SK-N-SH (cell line): ENCODE measurements around the gene SASH1. TPM values are rescaled to one million over a fixed set of nuclear protein-coding genes. Genes with fewer than 3 reads are reported as not detected.

ENCODE experiments used
- CTCF ChIA-PET: fragments of 300-600, 350-600 bp; formaldehyde crosslinking; extraction: SDS; loops from one replicate; lab custom pipeline; 2021; lab: Yijun Ruan, JAX
- POLR2A ChIA-PET: fragments of 350-600 bp; sonication (Branson Sonifier 250); formaldehyde crosslinking; extraction: SDS; loops from one replicate; lab custom pipeline; 2020; ENCODE audit warnings: antibody characterized with exemption, inconsistent platforms; lab: Yijun Ruan, JAX
- DNase-seq: peaks from one replicate; pipeline ENCODE4 v3.0.0; 2012
- H2AFZ ChIP-seq: fragments of 200-600 bp; sonication (generic); 2 replicates; pipeline ENCODE4 v1.8.1; 2016; ENCODE audit warnings: antibody characterized with exemption, mild to moderate bottlenecking, low read depth
- H3F3A ChIP-seq: fragments of 200-600 bp; sonication (generic); replicated peaks from 2 replicates; pipeline ENCODE3; 2016; ENCODE audit warnings: antibody characterized with exemption, mild to moderate bottlenecking; ENCODE audit not compliant: insufficient read depth
- H3K27ac ChIP-seq, 2 experiments: fragments of 200-500 bp in 1 of 2; fragments of 200-600 bp in 1 of 2; sonication (Bioruptor generic) in 1 of 2; sonication (generic), shearing (Covaris generic) in 1 of 2; 2 replicates each; pipeline versions ENCODE4 v1.5.1 to v1.6.1; 2014 to 2016; ENCODE audit warnings: low read depth in 2 of 2, inconsistent platforms in 1 of 2, low read length in 1 of 2, mild to moderate bottlenecking in 1 of 2, mixed read lengths in 1 of 2
- H3K27me3 ChIP-seq: fragments of 200-600 bp; sonication (generic), shearing (Covaris generic); 2 replicates; pipeline ENCODE4 v1.6.1; 2016; ENCODE audit warnings: mixed run types; ENCODE audit not compliant: insufficient read depth
- H3K36me3 ChIP-seq, 2 experiments: fragments of 200-500 bp in 1 of 2; fragments of 200-600 bp in 1 of 2; sonication (Bioruptor generic) in 1 of 2; sonication (generic) in 1 of 2; replicated peaks in 1 of 2; 2 replicates each; pipeline versions ENCODE3 to v1.5.1; 2014 to 2016; ENCODE audit warnings: low read length in 1 of 2, mild to moderate bottlenecking in 1 of 2; ENCODE audit not compliant: insufficient read depth in 2 of 2, control insufficient read depth in 1 of 2
- H3K4me1 ChIP-seq, 2 experiments: fragments of 200-500 bp in 1 of 2; fragments of 200-600 bp in 1 of 2; sonication (Bioruptor generic) in 1 of 2; sonication (generic), shearing (Covaris generic) in 1 of 2; 2 replicates each; pipeline versions ENCODE4 v1.5.1 to v1.6.1; 2014 to 2016; ENCODE audit warnings: low read depth in 1 of 2, low read length in 1 of 2, mixed run types in 1 of 2; ENCODE audit not compliant: insufficient read depth in 2 of 2, control insufficient read depth in 1 of 2
- H3K4me2 ChIP-seq: fragments of 200-600 bp; sonication (generic), shearing (Covaris generic); 2 replicates; pipeline ENCODE4 v1.6.1; 2017; ENCODE audit warnings: mixed run types
- H3K4me3 ChIP-seq, 2 experiments: fragments of 200-500 bp in 1 of 2; fragments of 200-600 bp in 1 of 2; sonication (Bioruptor generic) in 1 of 2; sonication (generic), shearing (Covaris generic) in 1 of 2; 2 replicates each; pipeline versions ENCODE4 v1.5.1 to v1.8.1; 2014 to 2016; ENCODE audit warnings: low read depth in 2 of 2, inconsistent platforms in 1 of 2, low read length in 1 of 2, mild to moderate bottlenecking in 1 of 2, mixed read lengths in 1 of 2, moderate library complexity in 1 of 2
- H3K79me2 ChIP-seq: fragments of 200-600 bp; sonication (generic); 2 replicates; pipeline ENCODE4 v1.8.1; 2017; ENCODE audit warnings: mild to moderate bottlenecking; ENCODE audit not compliant: insufficient read depth
- H3K9ac ChIP-seq: fragments of 200-600 bp; sonication (generic); 2 replicates; pipeline ENCODE4 v1.6.1; 2017; ENCODE audit warnings: mixed run types
- H3K9me2 ChIP-seq: fragments of 200-600 bp; sonication (generic); 2 replicates; pipeline ENCODE4 v1.6.1; 2017; ENCODE audit warnings: mixed run types
- H3K9me3 ChIP-seq: fragments of 200-600 bp; sonication (generic); 2 replicates; pipeline ENCODE4 v1.6.1; 2017; ENCODE audit warnings: mixed run types, mild to moderate bottlenecking, moderate library complexity
- H4K20me1 ChIP-seq: fragments of 200-600 bp; sonication (generic); 2 replicates; pipeline ENCODE4 v1.6.1; 2017; ENCODE audit warnings: mild to moderate bottlenecking, mixed run types; ENCODE audit not compliant: insufficient read depth
- EZH2phosphoT487 ChIP-seq: fragments of 200-600 bp; sonication (generic); IDR thresholded peaks from 2 replicates; pipeline ENCODE4 v1.6.1; 2017; ENCODE audit warnings: low read depth, mixed run types, mild to moderate bottlenecking, antibody characterized with exemption, moderate library complexity, borderline replicate concordance
- FOSL2 ChIP-seq: IDR thresholded peaks from 2 replicates; pipeline ENCODE4 v1.4.0; 2012; ENCODE audit warnings: low read depth, mild to moderate bottlenecking, moderate library complexity, borderline replicate concordance
- FOXM1 ChIP-seq: IDR thresholded peaks from 2 replicates; pipeline ENCODE4 v1.4.0; 2012; ENCODE audit warnings: low read depth, mild to moderate bottlenecking
- NRF1 ChIP-seq: IDR thresholded peaks from 2 replicates; pipeline ENCODE4 v1.6.1; 2012; ENCODE audit warnings: low read depth, mild to moderate bottlenecking, low read length
- RCOR1 ChIP-seq: fragments of 150-350 bp; IDR thresholded peaks from 2 replicates; pipeline ENCODE4 v1.6.1; 2017; ENCODE audit warnings: antibody characterized with exemption, low read length
- RFX5 ChIP-seq: IDR thresholded peaks from 2 replicates; pipeline ENCODE4 v1.6.1; 2012; ENCODE audit warnings: mild to moderate bottlenecking, improper control_type of control experiment, low read length
- TEAD4 ChIP-seq: IDR thresholded peaks from 2 replicates; pipeline ENCODE4 v1.4.0; 2012; ENCODE audit warnings: mild to moderate bottlenecking, borderline replicate concordance; ENCODE audit not compliant: insufficient read depth
- WGBS: methylation state at CpG from one replicate; pipeline ENCODE4 v1.1.6; 2017; ENCODE audit warnings: low lambda C conversion rate; 5-methylcytosine and 5-hydroxymethylcytosine counted together
- polyA plus RNA-seq, 3 experiments: library from polyadenylated mRNA; depleted of rRNA; stranded (reverse); fragments of >200 nt; gene quantifications; 2 replicates each; pipeline ENCODE4 v1.2.3, GENCODE V29; 2012
- TF ChIP-seq, protein P1 (sequence below): IDR thresholded peaks from 2 replicates; pipeline ENCODE4; 2012
- TF ChIP-seq, protein P2 (sequence below): fragments of 150-350 bp; IDR thresholded peaks from 2 replicates; pipeline ENCODE4 v1.6.1; 2017; ENCODE audit warnings: antibody characterized with exemption, low read length, low read depth, borderline replicate concordance
- TF ChIP-seq, protein P3 (sequence below): fragments of 200-600 bp; sonication (generic); IDR thresholded peaks from 2 replicates; pipeline ENCODE4 v1.6.1; 2017; ENCODE audit warnings: antibody characterized with exemption, mild to moderate bottlenecking, moderate library complexity
- TF ChIP-seq, protein P4 (sequence below): IDR thresholded peaks from 2 replicates; pipeline ENCODE4 v1.6.1; 2012; ENCODE audit warnings: mild to moderate bottlenecking, low read depth, low read length, moderate library complexity
- TF ChIP-seq, protein P5 (sequence below): IDR thresholded peaks from 2 replicates; pipeline ENCODE4 v1.4.0; 2012; ENCODE audit warnings: low read depth, borderline replicate concordance
- TF ChIP-seq, protein P6 (sequence below): IDR thresholded peaks from 2 replicates; pipeline ENCODE4 v1.4.0; 2012; ENCODE audit warnings: low read depth, borderline replicate concordance

The SASH1 gene
- polyA plus RNA-seq, 1 of the 3 experiments (the other 2 are of a cell fraction), result 19.8 TPM

DNA sequence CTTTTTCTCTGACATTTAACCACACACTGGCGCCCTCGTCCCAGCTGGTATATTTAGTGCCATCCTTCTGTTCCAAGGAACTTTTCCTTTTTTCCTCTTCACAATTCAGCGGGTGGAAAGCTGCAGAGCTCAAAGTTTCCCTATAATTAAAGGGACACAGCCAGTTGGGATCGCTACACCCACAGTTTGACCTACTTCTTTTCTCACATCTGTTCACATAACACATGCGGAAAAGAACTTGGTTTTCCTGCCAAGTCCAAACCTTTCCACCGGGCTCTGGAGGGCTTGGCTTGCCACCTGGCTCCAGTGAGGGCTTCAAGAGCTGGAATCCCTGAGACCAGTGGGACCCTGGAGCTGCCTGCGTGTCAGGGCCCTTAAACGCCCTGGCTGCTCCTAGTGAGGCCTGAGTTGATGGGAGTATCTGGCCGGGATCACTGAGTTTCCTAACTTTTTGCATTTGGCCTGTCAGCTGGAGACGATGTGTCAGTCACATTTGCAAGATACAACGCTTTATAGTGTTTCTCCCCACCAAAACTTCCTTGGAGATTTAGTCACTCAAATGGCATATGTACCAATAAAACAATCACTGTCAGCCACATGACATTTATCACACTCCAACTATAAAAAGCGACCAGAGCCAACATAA lies 176.0 kb downstream of the SASH1 start:
- no peak overlapping the region for H3K4me3 ChIP-seq
- CTCF ChIA-PET, result no interaction called here
- H3K4me2 ChIP-seq, result no peak overlapping the region
- H3K9ac ChIP-seq, result no peak overlapping the region
- no peaks in the 10 kb centered on the region for H3K9me3 ChIP-seq
- peaks cover 13 to 38% of the 10 kb centered on the region in 2 experiments for H3K36me3 ChIP-seq
- H2AFZ ChIP-seq, result no peak overlapping the region
- H3K27ac ChIP-seq, result peak overlapping the region in 1 of 2 experiments; percentile 100; a peak in 1 of 4 replicates
- TF ChIP-seq, protein P1, sequence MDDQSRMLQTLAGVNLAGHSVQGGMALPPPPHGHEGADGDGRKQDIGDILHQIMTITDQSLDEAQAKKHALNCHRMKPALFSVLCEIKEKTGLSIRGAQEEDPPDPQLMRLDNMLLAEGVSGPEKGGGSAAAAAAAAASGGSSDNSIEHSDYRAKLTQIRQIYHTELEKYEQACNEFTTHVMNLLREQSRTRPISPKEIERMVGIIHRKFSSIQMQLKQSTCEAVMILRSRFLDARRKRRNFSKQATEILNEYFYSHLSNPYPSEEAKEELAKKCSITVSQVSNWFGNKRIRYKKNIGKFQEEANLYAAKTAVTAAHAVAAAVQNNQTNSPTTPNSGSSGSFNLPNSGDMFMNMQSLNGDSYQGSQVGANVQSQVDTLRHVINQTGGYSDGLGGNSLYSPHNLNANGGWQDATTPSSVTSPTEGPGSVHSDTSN, result no peak
- no peak for TF ChIP-seq TEAD4
- TF ChIP-seq, protein P2, sequence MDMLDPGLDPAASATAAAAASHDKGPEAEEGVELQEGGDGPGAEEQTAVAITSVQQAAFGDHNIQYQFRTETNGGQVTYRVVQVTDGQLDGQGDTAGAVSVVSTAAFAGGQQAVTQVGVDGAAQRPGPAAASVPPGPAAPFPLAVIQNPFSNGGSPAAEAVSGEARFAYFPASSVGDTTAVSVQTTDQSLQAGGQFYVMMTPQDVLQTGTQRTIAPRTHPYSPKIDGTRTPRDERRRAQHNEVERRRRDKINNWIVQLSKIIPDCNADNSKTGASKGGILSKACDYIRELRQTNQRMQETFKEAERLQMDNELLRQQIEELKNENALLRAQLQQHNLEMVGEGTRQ, result no peak
- TF ChIP-seq, protein P3, sequence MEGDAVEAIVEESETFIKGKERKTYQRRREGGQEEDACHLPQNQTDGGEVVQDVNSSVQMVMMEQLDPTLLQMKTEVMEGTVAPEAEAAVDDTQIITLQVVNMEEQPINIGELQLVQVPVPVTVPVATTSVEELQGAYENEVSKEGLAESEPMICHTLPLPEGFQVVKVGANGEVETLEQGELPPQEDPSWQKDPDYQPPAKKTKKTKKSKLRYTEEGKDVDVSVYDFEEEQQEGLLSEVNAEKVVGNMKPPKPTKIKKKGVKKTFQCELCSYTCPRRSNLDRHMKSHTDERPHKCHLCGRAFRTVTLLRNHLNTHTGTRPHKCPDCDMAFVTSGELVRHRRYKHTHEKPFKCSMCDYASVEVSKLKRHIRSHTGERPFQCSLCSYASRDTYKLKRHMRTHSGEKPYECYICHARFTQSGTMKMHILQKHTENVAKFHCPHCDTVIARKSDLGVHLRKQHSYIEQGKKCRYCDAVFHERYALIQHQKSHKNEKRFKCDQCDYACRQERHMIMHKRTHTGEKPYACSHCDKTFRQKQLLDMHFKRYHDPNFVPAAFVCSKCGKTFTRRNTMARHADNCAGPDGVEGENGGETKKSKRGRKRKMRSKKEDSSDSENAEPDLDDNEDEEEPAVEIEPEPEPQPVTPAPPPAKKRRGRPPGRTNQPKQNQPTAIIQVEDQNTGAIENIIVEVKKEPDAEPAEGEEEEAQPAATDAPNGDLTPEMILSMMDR, result no peak
- no peaks in the 10 kb centered on the region for H4K20me1 ChIP-seq
- H3F3A ChIP-seq, result peaks cover 42% of the 10 kb centered on the region
- WGBS, result 68% methylated on average over 11 of the region's 12 CpGs
- H3K4me1 ChIP-seq, result peaks cover 3 to 33% of the 10 kb centered on the region in 2 experiments
- no peak for DNase-seq
- no peaks in the 10 kb centered on the region for H3K9me2 ChIP-seq
- H3K79me2 ChIP-seq, result peaks cover 60% of the 10 kb centered on the region
- POLR2A ChIA-PET, result no interaction called here
- no peaks in the 10 kb centered on the region for H3K27me3 ChIP-seq

DNA sequence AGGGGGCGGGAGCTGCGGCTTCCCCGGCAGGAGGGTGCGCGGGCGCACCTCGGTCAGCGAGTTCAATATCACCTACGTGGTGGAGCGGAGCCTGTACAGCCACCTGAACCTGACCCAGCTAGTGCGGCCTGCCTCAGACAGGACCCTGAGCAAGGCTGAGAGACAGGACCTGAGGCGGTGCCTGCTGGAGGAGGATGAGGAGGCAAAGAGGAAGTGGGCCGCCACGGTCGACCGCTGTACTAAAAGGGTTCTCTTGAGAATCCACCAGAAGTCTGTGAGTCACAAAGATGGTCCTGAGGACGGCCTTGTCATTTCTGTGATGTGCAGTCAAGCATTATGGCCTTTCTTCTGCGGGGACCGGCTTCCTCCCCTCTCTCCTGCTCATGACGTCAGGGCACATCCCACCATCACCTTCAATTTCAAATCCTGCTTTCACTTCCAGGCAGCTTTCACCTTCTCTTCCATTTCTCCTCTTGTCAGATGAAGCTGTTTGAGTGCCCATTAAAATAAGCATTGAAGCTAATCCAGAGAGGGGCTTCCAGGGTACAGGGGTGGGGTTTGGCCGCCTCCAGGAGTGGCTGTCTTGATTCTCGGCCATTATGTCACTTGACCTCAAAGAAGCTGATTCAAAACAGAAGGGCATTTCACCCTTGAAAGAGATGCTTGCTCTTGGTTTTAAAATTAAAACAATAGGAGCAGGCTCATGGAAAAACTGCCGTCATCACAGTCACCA lies 177.6 kb downstream of the SASH1 start:
- H3K4me1 ChIP-seq, result peaks cover 0 to 36% of the 10 kb centered on the region in 2 experiments; a peak in 3 of 4 replicates
- H4K20me1 ChIP-seq, result no peaks in the 10 kb centered on the region
- peaks cover 45% of the 10 kb centered on the region for H3K79me2 ChIP-seq
- WGBS, result 75% methylated on average over 13 of the region's 23 CpGs
- peaks cover 13 to 30% of the 10 kb centered on the region in 2 experiments for H3K36me3 ChIP-seq
- no peaks in the 10 kb centered on the region for H3K9me3 ChIP-seq
- H2AFZ ChIP-seq, result no peak overlapping the region
- H3K27ac ChIP-seq, result peak overlapping the region in 1 of 2 experiments; percentile 100; a peak in 2 of 4 replicates
- H3F3A ChIP-seq, result peaks cover 57% of the 10 kb centered on the region
- H3K4me3 ChIP-seq, result no peak overlapping the region
- TF ChIP-seq, protein P4, sequence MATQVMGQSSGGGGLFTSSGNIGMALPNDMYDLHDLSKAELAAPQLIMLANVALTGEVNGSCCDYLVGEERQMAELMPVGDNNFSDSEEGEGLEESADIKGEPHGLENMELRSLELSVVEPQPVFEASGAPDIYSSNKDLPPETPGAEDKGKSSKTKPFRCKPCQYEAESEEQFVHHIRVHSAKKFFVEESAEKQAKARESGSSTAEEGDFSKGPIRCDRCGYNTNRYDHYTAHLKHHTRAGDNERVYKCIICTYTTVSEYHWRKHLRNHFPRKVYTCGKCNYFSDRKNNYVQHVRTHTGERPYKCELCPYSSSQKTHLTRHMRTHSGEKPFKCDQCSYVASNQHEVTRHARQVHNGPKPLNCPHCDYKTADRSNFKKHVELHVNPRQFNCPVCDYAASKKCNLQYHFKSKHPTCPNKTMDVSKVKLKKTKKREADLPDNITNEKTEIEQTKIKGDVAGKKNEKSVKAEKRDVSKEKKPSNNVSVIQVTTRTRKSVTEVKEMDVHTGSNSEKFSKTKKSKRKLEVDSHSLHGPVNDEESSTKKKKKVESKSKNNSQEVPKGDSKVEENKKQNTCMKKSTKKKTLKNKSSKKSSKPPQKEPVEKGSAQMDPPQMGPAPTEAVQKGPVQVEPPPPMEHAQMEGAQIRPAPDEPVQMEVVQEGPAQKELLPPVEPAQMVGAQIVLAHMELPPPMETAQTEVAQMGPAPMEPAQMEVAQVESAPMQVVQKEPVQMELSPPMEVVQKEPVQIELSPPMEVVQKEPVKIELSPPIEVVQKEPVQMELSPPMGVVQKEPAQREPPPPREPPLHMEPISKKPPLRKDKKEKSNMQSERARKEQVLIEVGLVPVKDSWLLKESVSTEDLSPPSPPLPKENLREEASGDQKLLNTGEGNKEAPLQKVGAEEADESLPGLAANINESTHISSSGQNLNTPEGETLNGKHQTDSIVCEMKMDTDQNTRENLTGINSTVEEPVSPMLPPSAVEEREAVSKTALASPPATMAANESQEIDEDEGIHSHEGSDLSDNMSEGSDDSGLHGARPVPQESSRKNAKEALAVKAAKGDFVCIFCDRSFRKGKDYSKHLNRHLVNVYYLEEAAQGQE, result no peak
- TF ChIP-seq RCOR1, result no peak
- TF ChIP-seq, protein P5, sequence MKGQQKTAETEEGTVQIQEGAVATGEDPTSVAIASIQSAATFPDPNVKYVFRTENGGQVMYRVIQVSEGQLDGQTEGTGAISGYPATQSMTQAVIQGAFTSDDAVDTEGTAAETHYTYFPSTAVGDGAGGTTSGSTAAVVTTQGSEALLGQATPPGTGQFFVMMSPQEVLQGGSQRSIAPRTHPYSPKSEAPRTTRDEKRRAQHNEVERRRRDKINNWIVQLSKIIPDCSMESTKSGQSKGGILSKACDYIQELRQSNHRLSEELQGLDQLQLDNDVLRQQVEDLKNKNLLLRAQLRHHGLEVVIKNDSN, result no peak
- TF ChIP-seq FOXM1, result no peak
- TF ChIP-seq RFX5, result no peak
- TF ChIP-seq NRF1, result no peak
- no peak for TF ChIP-seq EZH2phosphoT487
- TF ChIP-seq FOSL2, result no peak
- TF ChIP-seq, protein P6, sequence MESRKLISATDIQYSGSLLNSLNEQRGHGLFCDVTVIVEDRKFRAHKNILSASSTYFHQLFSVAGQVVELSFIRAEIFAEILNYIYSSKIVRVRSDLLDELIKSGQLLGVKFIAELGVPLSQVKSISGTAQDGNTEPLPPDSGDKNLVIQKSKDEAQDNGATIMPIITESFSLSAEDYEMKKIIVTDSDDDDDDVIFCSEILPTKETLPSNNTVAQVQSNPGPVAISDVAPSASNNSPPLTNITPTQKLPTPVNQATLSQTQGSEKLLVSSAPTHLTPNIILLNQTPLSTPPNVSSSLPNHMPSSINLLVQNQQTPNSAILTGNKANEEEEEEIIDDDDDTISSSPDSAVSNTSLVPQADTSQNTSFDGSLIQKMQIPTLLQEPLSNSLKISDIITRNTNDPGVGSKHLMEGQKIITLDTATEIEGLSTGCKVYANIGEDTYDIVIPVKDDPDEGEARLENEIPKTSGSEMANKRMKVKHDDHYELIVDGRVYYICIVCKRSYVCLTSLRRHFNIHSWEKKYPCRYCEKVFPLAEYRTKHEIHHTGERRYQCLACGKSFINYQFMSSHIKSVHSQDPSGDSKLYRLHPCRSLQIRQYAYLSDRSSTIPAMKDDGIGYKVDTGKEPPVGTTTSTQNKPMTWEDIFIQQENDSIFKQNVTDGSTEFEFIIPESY, result no peak
- TF ChIP-seq, all 33 proteins: peak for 0
- peak overlapping the region; percentile 55; the same call in 1 of the 2 replicates for H3K9ac ChIP-seq
- POLR2A ChIA-PET, result no interaction called here
- no peak overlapping the region; the same call in 1 of the 2 replicates for H3K4me2 ChIP-seq
- no peaks in the 10 kb centered on the region for H3K9me2 ChIP-seq
- no peak for DNase-seq
- CTCF ChIA-PET, result interaction anchor here (1.2 kb wide), 1 partner anchor 11 kb away, joined by 3 read pairs; no protein-coding TSS in a partner anchor
- H3K27me3 ChIP-seq, result no peaks in the 10 kb centered on the region
